Ishikawa (cell line): Measurements from ENCODE around the gene PGC.

Experiments
- CEBPB ChIP-seq: IDR thresholded peaks from 2 replicates; pipeline ENCODE4 v1.6.1; 2012
- CREB1 ChIP-seq: IDR thresholded peaks from 2 replicates; pipeline ENCODE4 v1.6.1; 2012; ENCODE audit warnings: low read depth
- EGR1 ChIP-seq: IDR thresholded peaks from 2 replicates; pipeline ENCODE4 v1.6.1; 2012
- EP300 ChIP-seq: IDR thresholded peaks from 2 replicates; pipeline ENCODE4 v1.6.1; 2012; ENCODE audit warnings: borderline replicate concordance
- FOXM1 ChIP-seq: IDR thresholded peaks from 2 replicates; pipeline ENCODE4 v1.6.1; 2012; ENCODE audit warnings: low read depth, borderline replicate concordance
- NFIC ChIP-seq: IDR thresholded peaks from 2 replicates; pipeline ENCODE4 v1.6.1; 2012
- RAD21 ChIP-seq: IDR thresholded peaks from 2 replicates; pipeline ENCODE4 v1.6.1; 2012; ENCODE audit warnings: low read depth
- TAF1 ChIP-seq: IDR thresholded peaks from 2 replicates; pipeline ENCODE4 v1.6.1; 2012; ENCODE audit warnings: low read depth, mild to moderate bottlenecking
- TCF12 ChIP-seq: IDR thresholded peaks from 2 replicates; pipeline ENCODE4 v1.6.1; 2012; ENCODE audit warnings: low read depth
- TEAD4 ChIP-seq: IDR thresholded peaks from 2 replicates; pipeline ENCODE4 v1.6.1; 2012
- YY1 ChIP-seq: IDR thresholded peaks from 2 replicates; pipeline ENCODE4 v1.6.1; 2012; ENCODE audit warnings: low read depth
- ZBTB7A ChIP-seq: IDR thresholded peaks from 2 replicates; pipeline ENCODE4 v1.6.1; 2012; ENCODE audit warnings: low read depth
- TF ChIP-seq, protein P1 (sequence below): IDR thresholded peaks from 2 replicates; pipeline ENCODE4 v1.6.1; 2012
- TF ChIP-seq, protein P2 (sequence below): IDR thresholded peaks from 2 replicates; pipeline ENCODE4 v1.6.1; 2012
- TF ChIP-seq, protein P3 (sequence below): IDR thresholded peaks from 2 replicates; pipeline ENCODE4 v1.6.1; 2012; ENCODE audit warnings: low read depth, mild to moderate bottlenecking

Gene PGC

DNA sequence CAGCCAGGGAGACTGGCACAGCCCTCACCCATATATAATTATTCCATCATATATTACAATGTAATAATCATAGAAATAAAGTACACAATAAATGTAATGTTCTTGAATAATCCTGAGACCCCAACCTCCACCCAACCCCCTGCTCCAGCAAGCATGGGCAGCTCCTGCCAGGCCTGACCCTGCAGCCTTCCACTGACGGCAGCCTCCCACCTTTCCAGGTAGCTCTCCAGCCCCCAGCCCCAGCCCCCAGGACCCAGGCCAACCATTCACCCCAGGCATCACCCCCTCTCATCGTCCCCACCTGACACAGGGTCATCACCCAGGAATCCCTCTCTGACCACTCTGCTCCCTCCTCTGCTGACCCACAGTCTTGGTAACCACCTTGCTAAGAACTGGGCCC is 26.4 kb downstream of the PGC start:
- TF ChIP-seq TEAD4 (no peak), CEBPB (no peak), EP300 (no peak), ZBTB7A (no peak), YY1 (no peak), NFIC (no peak), EGR1 (no peak), FOXM1 (no peak)
- TF ChIP-seq, protein P1, sequence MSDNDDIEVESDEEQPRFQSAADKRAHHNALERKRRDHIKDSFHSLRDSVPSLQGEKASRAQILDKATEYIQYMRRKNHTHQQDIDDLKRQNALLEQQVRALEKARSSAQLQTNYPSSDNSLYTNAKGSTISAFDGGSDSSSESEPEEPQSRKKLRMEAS = no peak
- TF ChIP-seq, protein P2, sequence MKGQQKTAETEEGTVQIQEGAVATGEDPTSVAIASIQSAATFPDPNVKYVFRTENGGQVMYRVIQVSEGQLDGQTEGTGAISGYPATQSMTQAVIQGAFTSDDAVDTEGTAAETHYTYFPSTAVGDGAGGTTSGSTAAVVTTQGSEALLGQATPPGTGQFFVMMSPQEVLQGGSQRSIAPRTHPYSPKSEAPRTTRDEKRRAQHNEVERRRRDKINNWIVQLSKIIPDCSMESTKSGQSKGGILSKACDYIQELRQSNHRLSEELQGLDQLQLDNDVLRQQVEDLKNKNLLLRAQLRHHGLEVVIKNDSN = no peak

DNA sequence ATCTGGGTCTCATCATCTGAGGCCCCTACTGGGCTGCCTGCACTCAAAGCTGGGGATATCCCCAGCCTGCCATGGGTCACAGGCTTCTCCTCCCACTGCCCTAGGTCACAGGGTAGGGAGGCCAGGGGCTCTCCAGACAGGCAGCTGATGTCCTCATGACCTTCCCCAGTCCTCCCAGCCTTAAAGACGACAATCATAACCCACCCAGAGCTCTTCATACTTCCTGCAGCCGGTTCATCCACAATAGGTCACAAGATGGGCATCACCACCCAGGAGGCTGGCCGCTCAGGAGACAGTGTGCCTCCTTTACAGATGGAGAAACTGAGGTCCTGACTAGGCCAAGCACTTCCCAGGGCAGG is 27.0 kb downstream of the PGC start:
- TF ChIP-seq, protein P2 = no peak

- TF ChIP-seq RAD21 = no peak
- no peak for TF ChIP-seq NFIC
- TF ChIP-seq EP300 = no peak
- TF ChIP-seq TCF12 = no peak
- no peak for TF ChIP-seq CEBPB
- TF ChIP-seq, protein P3, sequence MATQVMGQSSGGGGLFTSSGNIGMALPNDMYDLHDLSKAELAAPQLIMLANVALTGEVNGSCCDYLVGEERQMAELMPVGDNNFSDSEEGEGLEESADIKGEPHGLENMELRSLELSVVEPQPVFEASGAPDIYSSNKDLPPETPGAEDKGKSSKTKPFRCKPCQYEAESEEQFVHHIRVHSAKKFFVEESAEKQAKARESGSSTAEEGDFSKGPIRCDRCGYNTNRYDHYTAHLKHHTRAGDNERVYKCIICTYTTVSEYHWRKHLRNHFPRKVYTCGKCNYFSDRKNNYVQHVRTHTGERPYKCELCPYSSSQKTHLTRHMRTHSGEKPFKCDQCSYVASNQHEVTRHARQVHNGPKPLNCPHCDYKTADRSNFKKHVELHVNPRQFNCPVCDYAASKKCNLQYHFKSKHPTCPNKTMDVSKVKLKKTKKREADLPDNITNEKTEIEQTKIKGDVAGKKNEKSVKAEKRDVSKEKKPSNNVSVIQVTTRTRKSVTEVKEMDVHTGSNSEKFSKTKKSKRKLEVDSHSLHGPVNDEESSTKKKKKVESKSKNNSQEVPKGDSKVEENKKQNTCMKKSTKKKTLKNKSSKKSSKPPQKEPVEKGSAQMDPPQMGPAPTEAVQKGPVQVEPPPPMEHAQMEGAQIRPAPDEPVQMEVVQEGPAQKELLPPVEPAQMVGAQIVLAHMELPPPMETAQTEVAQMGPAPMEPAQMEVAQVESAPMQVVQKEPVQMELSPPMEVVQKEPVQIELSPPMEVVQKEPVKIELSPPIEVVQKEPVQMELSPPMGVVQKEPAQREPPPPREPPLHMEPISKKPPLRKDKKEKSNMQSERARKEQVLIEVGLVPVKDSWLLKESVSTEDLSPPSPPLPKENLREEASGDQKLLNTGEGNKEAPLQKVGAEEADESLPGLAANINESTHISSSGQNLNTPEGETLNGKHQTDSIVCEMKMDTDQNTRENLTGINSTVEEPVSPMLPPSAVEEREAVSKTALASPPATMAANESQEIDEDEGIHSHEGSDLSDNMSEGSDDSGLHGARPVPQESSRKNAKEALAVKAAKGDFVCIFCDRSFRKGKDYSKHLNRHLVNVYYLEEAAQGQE = no peak
- no peak for TF ChIP-seq EGR1
- no peak for TF ChIP-seq CREB1
- no peak for TF ChIP-seq TEAD4
- TF ChIP-seq, protein P1 = no peak
- TF ChIP-seq, protein P2 = no peak
- no peak for TF ChIP-seq ZBTB7A
- no peak for TF ChIP-seq TAF1
- TF ChIP-seq FOXM1 = no peak
- no peak for TF ChIP-seq YY1
These were observed 27.5 kb downstream of the PGC start for GRCh38 chr6:41719436-41720261.

DNA sequence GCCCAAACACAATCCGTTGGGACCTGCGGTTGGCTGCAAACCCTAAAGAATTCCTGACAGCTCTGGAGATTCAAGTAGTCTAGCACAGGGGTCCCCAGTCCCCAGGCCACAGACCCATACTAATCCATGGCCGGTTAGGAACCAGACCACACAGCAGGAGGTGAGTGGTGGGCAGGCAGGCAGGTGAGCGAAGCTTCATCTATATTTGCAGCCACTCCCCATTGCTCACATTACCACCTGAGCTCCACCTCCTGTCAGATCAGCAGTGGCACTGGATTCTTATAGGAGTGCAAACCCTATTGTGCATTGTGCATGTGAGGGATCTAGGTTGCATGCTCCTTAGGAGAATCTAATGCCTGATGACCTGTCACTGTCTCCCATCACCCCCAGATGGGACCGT is 28.4 kb downstream of the PGC start:
- TF ChIP-seq, protein P1 = no peak
- TF ChIP-seq CEBPB = no peak
- no peak for TF ChIP-seq EP300
- TF ChIP-seq CREB1 = no peak
- TF ChIP-seq, protein P2 = no peak
- TF ChIP-seq, protein P3 = no peak
- TF ChIP-seq TCF12 = no peak
- no peak for TF ChIP-seq FOXM1
- TF ChIP-seq YY1 = no peak
- no peak for TF ChIP-seq ZBTB7A
- TF ChIP-seq EGR1 = no peak
- TF ChIP-seq NFIC = no peak

DNA sequence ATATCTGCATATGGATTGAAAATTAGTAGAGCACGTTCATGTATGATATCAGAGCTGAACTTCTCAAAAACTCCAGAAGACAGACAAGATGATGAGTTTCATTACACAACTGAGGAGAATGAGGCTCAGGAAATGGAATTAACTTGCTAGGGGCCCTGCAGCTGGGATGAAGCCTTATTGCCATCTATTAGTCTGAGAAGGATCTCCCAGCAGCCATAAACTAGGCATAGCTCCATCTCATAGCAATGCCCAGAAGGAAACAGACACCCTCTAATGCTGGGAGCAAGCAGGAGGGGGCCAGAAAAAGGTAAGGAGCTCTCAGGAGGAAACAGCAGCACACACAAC is 29.8 kb downstream of the PGC start:
- TF ChIP-seq, protein P1 = no peak
- TF ChIP-seq, protein P3 = no peak
- no peak for TF ChIP-seq TAF1
- TF ChIP-seq, protein P2 = no peak
- TF ChIP-seq NFIC = no peak
- no peak for TF ChIP-seq CEBPB
- TF ChIP-seq TEAD4 = no peak
- no peak for TF ChIP-seq CREB1
- TF ChIP-seq YY1 = no peak
- TF ChIP-seq EGR1 = no peak
- no peak for TF ChIP-seq FOXM1
- no peak for TF ChIP-seq TCF12
- TF ChIP-seq RAD21 = no peak
- TF ChIP-seq EP300 = no peak
- no peak for TF ChIP-seq ZBTB7A
